ENCODE results near the gene BDNF. TPM values are rescaled to one million over a fixed set of nuclear protein-coding genes. Genes with fewer than 3 reads are reported as not detected.

The BDNF gene
- total RNA-seq, 4 donors from 2014 or later: 0.30 TPM; not detected in 3

GRCh38 chr11:27649800-27650199 is 50.5 kb downstream of the BDNF start:
- DNase-seq (ENCODE audit: low spot score in 2 of 2): no peak
- Histone ChIP-seq H3K4me3 (no peak overlapping the region), H3K9me3 (no peaks in the 10 kb centered on the region), H3K27me3 (no peaks in the 10 kb centered on the region), H3K27ac (no peak overlapping the region), H3K4me1 (no peaks in the 10 kb centered on the region), H3K36me3 (peaks cover 0 to 21% (median 0%) of the 10 kb centered on the region in 3 donors)
- 44 to 48% methylated on average over 2 of the region's 2 CpGs for WGBS, 2 donors
- no peak for TF ChIP-seq POLR2A (IDR thresholded peaks at IDR 0.05)
- no peak for TF ChIP-seq CTCF (IDR thresholded peaks at IDR 0.05)
- TF ChIP-seq EP300 (IDR thresholded peaks at IDR 0.05): no peak

GRCh38 chr11:27648840-27649239 is 51.4 kb downstream of the BDNF start:
- no peaks in the 10 kb centered on the region for H3K27me3 ChIP-seq
- no peak overlapping the region for H3K27ac ChIP-seq
- H3K4me3 ChIP-seq: no peak overlapping the region
- H3K4me1 ChIP-seq: no peaks in the 10 kb centered on the region
- H3K9me3 ChIP-seq: no peaks in the 10 kb centered on the region
- peaks cover 0 to 22% (median 0%) of the 10 kb centered on the region in 3 donors for H3K36me3 ChIP-seq
- no peak for DNase-seq (ENCODE audit: low spot score in 2 of 2)
- TF ChIP-seq POLR2A (IDR thresholded peaks at IDR 0.05): no peak
- no peak for TF ChIP-seq EP300 (IDR thresholded peaks at IDR 0.05)
- TF ChIP-seq CTCF (IDR thresholded peaks at IDR 0.05): no peak

- Histone ChIP-seq H3K27ac (no peak overlapping the region), H3K9me3 (no peaks in the 10 kb centered on the region), H3K27me3 (no peaks in the 10 kb centered on the region), H3K4me3 (no peak overlapping the region), H3K4me1 (no peaks in the 10 kb centered on the region), H3K36me3 (peaks cover 0 to 22% (median 0%) of the 10 kb centered on the region in 3 donors)
- WGBS, 2 donors: 83 to 89% methylated on average over 9 of the region's 9 CpGs
- no peak for DNase-seq (ENCODE audit: low spot score in 2 of 2)
- TF ChIP-seq CTCF (IDR thresholded peaks at IDR 0.05): no peak
These were observed 54.0 kb downstream of the BDNF start for GRCh38 chr11:27646051-27646818.

GRCh38 chr11:27642954-27643353 is 57.3 kb downstream of the BDNF start:
- no peak for DNase-seq (ENCODE audit: low spot score in 2 of 2)
- Histone ChIP-seq H3K4me3 (no peak overlapping the region), H3K27me3 (no peaks in the 10 kb centered on the region), H3K27ac (no peak overlapping the region), H3K9me3 (no peaks in the 10 kb centered on the region), H3K36me3 (peaks cover 0 to 39% (median 0%) of the 10 kb centered on the region in 3 donors), H3K4me1 (no peaks in the 10 kb centered on the region)
- TF ChIP-seq EP300 (IDR thresholded peaks at IDR 0.05) (no peak), CTCF (IDR thresholded peaks at IDR 0.05) (no peak), POLR2A (IDR thresholded peaks at IDR 0.05) (no peak)
- WGBS, 2 donors: 64 to 85% methylated on average over 2 of the region's 2 CpGs

GRCh38 chr11:27640954-27641353 is 59.3 kb downstream of the BDNF start:
- peaks cover 0 to 2% (median 0%) of the 10 kb centered on the region in 4 donors for H3K9me3 ChIP-seq
- no peaks in the 10 kb centered on the region for H3K27me3 ChIP-seq
- TF ChIP-seq POLR2A (IDR thresholded peaks at IDR 0.05): no peak
- TF ChIP-seq EP300 (IDR thresholded peaks at IDR 0.05): no peak
- TF ChIP-seq CTCF (IDR thresholded peaks at IDR 0.05): no peak
- no peak overlapping the region for H3K27ac ChIP-seq
- H3K4me3 ChIP-seq: no peak overlapping the region
- no peaks in the 10 kb centered on the region for H3K4me1 ChIP-seq
- peaks cover 0 to 29% (median 0%) of the 10 kb centered on the region in 3 donors for H3K36me3 ChIP-seq
- no peak for DNase-seq (ENCODE audit: low spot score in 2 of 2)
